Adrenal gland (tissue), 5 donors: ENCODE measurements around the gene CALU.

ENCODE experiments used
- CTCF ChIP-seq, 6 experiments: fragments of 450-650 bp in 4 of 6; fragments of 200-600 bp in 2 of 6; sonication (generic) in 1 of 6; IDR thresholded peaks; 1 replicate in 5 of 6; 2 replicates in 1 of 6; pipeline versions ENCODE4 v1.5.1 to v1.8.0; 2016 to 2021; ENCODE audit warnings: antibody characterized with exemption in 6 of 6, mild to moderate bottlenecking in 2 of 6, moderate library complexity in 1 of 6
- POLR2A ChIP-seq, 2 donors: fragments of 450-650 bp; IDR thresholded peaks; one replicate each; pipeline ENCODE4 v1.6.1; 2017; ENCODE audit warnings: antibody characterized with exemption in 2 of 2, mild to moderate bottlenecking in 2 of 2, moderate library complexity in 1 of 2
- donor health status: DM: no; HTN: no; CAD: no.

- TF ChIP-seq CTCF (IDR thresholded peaks at IDR 0.05): no peak
- no peak for TF ChIP-seq POLR2A (IDR thresholded peaks at IDR 0.05)
Observed at GRCh38 chr7:128767475-128768110, 28.4 kb downstream of the CALU start.
